Measurements from ENCODE around the gene PARVB.

Gene PARVB

GRCh38 chr22:44190381-44190976, 166.4 kb downstream of the PARVB start:
- no peak overlapping the region for H3K4me3 ChIP-seq (ENCODE audit: low read depth, low read length)
- TF ChIP-seq CTCF (IDR thresholded peaks at IDR 0.05; ENCODE audit: low read depth, low read length), result no peak

- no peak overlapping the region for H3K4me3 ChIP-seq (ENCODE audit: low read depth, low read length)
- no peak for TF ChIP-seq CTCF (IDR thresholded peaks at IDR 0.05; ENCODE audit: low read depth, low read length)
Measured at GRCh38 chr22:44191036-44191454, 166.9 kb downstream of the PARVB start.

GRCh38 chr22:44192098-44192815, 168.2 kb downstream of the PARVB start:
- no peak for TF ChIP-seq CTCF (IDR thresholded peaks at IDR 0.05; ENCODE audit: low read depth, low read length)
- no peak overlapping the region for H3K4me3 ChIP-seq (ENCODE audit: low read depth, low read length)

GRCh38 chr22:44192816-44193534, 168.9 kb downstream of the PARVB start:
- H3K4me3 ChIP-seq (ENCODE audit: low read depth, low read length), result no peak overlapping the region
- no peak for TF ChIP-seq CTCF (IDR thresholded peaks at IDR 0.05; ENCODE audit: low read depth, low read length)

- TF ChIP-seq CTCF (IDR thresholded peaks at IDR 0.05; ENCODE audit: low read depth, low read length), result no peak
- no peak overlapping the region for H3K4me3 ChIP-seq (ENCODE audit: low read depth, low read length)
Measured at GRCh38 chr22:44193535-44193891, 169.4 kb downstream of the PARVB start.

GRCh38 chr22:44194569-44194968, 170.5 kb downstream of the PARVB start:
- TF ChIP-seq CTCF (IDR thresholded peaks at IDR 0.05; ENCODE audit: low read depth, low read length), result no peak
- H3K4me3 ChIP-seq (ENCODE audit: low read depth, low read length), result no peak overlapping the region
